Regular cardiac myocyte (primary cell): ENCODE measurements around the gene GBP4. TPM values are rescaled to one million over a fixed set of nuclear protein-coding genes. Genes with fewer than 3 reads are reported as not detected.

Source experiments
- total RNA-seq: library from RNA; depleted of rRNA; stranded (reverse); fragments of >200 nt; gene quantifications from 2 replicates; pipeline ENCODE4 v1.2.3, GENCODE V29; 2014

The GBP4 gene
- 1.1 and 2.3 TPM in 2 replicates for total RNA-seq

DNA sequence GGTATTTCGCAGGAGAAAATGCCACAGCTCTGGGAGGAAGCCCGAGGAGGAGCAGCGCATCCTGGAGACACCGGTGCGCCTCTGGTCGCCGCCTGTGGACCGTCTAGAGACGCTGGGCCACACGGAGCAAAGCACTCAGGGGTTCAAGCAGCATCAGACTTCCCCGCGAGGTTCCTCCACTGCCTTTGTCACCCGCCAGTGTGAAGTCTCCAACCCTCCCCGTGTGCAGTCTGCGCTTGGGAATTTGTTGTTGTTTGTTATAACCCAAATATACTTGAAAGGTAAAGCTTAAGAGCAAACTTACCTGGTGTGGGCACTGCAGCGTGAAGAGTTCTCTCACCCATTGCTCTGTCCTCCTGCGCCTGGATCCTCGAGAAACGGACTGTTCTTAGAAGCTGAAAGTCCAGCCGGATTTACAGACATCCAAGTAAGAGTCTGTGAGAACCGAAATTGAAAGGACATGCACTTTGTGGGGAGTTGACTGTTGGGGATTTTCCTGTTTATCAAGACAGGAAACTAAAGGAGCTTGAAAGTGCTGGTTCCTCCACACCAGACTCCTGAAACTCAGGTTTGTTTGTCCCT, at the start of gene GBP4:
Gene GBP4, minus strand, starts transcription at position 452 of the 582 bp plus-strand sequence. Its CDS starts 108 bp downstream, at position 344.

DNA sequence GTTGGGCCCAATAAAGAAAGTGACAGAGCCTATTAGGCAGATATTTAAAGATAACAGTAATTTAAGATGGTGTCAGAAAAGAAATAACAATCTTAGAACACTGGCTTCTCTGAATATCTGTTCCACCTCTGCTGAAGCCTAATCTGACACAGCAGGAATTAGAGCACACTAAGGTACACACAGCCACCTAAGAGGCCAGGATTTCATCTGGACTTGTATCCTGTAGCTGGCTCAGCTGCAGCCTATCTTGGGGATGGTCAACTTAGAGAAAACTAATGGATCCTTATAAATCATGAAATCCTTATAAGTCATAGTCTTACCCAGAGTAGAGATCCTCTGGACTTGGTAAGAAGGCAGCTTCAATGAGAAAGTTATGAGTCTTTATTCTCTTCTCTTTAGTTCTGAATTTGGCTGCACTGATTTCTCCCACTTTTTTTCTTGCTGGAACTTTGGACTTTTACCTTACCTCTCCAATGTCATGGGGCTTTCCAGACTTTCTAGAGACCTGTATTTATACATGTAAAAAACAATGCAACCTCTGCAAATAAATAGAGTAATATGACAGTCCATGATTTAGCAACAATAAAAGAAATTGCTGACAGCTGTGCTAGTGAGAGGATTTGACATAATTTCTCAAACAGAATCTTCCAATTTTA, 23.0 kb downstream of the GBP4 start, which contains the start of gene GBP7:
Gene GBP7, minus strand, starts transcription at position 403 of the 656 bp plus-strand sequence. CDS start 4,068 bp downstream, outside the sequence.

Other genes starting within 250 kb of the GBP4 start
- gene KYAT3, start 206.3 kb downstream of the GBP4 start, total RNA-seq: 23.4 and 35.9 TPM in 2 replicates
- 7.3 and 11.1 TPM in 2 replicates for gene RBMXL1, start 206.3 kb downstream of the GBP4 start, total RNA-seq
- 24.2 and 63.6 TPM in 2 replicates for gene GBP3, start 176.1 kb downstream of the GBP4 start, total RNA-seq
- gene GBP1, start 133.7 kb downstream of the GBP4 start, total RNA-seq: 11.5 and 22.3 TPM in 2 replicates
- 10.9 and 52.1 TPM in 2 replicates for gene GBP2, start 72.8 kb downstream of the GBP4 start, total RNA-seq
- not detected in 2 replicates for gene GBP7, start 22.9 kb downstream of the GBP4 start, total RNA-seq
- under 0.01 and 0.38 TPM in 2 replicates for gene GBP5, start 73.9 kb upstream of the GBP4 start, total RNA-seq
- under 0.01 TPM in 2 replicates for gene GBP6, start 165.1 kb upstream of the GBP4 start, total RNA-seq